Effector memory CD8-positive, alpha-beta T cell (primary cell): ENCODE data around the gene SNX19.

Experiments used
- ATAC-seq: fragments of 150-1000 bp; cut with Tn5 transposase; replicated peaks from 2 replicates; pipeline ENCODE4 v1.10.0; 2021; ENCODE audit warnings: mild to moderate bottlenecking, moderate library complexity
- DNase-seq, 3 experiments: peaks; one replicate each; pipeline ENCODE4 v3.0.0; 2021
- H3K27ac Mint-ChIP-seq, 2 donors: one replicate each; pipeline ENCODE4 v1.8.0; 2022; ENCODE audit warnings: mild to moderate bottlenecking in 2 of 2, mixed read lengths in 2 of 2, moderate library complexity in 2 of 2
- H3K27me3 Mint-ChIP-seq, 2 donors: one replicate each; pipeline ENCODE4 v1.8.0; 2022; ENCODE audit warnings: mixed read lengths in 2 of 2
- H3K36me3 Mint-ChIP-seq: one replicate; pipeline ENCODE4 v1.8.0; 2022; ENCODE audit warnings: mild to moderate bottlenecking, moderate library complexity, mixed read lengths; ENCODE audit not compliant: insufficient read depth
- H3K4me1 Mint-ChIP-seq, 2 donors: one replicate each; pipeline ENCODE4 v1.8.0; 2022; ENCODE audit warnings: low read depth in 2 of 2, mixed read lengths in 2 of 2
- H3K4me3 Mint-ChIP-seq, 2 donors: one replicate each; pipeline ENCODE4 v1.8.0; 2022; ENCODE audit warnings: mild to moderate bottlenecking in 2 of 2, mixed read lengths in 2 of 2, moderate library complexity in 2 of 2
- H3K9me3 Mint-ChIP-seq, 2 donors: one replicate each; pipeline ENCODE4 v1.8.0; 2022; ENCODE audit warnings: mixed read lengths in 2 of 2

Gene SNX19

DNA sequence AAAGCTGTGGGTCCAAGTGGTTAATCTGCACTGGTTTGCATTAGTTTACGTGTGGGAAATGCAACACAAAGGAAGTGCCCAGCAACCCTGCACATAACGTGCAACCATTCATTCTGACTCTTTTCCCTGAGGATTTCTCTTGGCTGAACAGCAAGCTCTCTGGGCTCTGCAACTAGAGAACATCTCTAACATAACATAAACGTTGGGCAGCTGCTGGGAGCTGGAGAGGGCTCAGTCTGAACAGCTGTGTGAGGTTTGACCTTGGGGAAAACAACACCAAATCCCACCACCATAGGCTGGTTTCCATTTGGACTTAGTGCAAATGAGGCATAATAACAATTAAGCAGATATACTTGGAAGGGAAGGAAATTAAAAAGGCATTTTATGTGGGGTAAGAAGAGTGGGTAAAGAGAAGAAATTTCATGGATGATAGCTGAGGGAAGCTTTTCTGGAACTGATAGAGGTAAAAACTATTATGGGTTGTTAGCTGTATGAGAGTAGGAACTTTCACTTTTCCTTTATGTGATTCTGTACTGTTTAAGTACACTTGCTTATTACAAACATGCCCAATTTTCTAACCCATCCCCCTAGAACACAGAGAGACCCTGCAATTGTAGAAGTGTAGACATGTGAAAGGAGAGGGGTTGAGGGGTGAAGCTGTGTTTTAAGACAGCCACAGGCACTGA is 76.2 kb downstream of the SNX19 start:
- H3K27me3 Mint-ChIP-seq = peaks cover 59 to 63% of the 10 kb centered on the region in 2 donors
- no peak overlapping the region for H3K4me3 Mint-ChIP-seq
- no peaks in the 10 kb centered on the region for H3K4me1 Mint-ChIP-seq
- H3K27ac Mint-ChIP-seq = no peak overlapping the region
- H3K9me3 Mint-ChIP-seq = peaks cover 0 to 10% of the 10 kb centered on the region in 2 donors
- DNase-seq (no peak), ATAC-seq (no peak)
- H3K36me3 Mint-ChIP-seq = no peaks in the 10 kb centered on the region

DNA sequence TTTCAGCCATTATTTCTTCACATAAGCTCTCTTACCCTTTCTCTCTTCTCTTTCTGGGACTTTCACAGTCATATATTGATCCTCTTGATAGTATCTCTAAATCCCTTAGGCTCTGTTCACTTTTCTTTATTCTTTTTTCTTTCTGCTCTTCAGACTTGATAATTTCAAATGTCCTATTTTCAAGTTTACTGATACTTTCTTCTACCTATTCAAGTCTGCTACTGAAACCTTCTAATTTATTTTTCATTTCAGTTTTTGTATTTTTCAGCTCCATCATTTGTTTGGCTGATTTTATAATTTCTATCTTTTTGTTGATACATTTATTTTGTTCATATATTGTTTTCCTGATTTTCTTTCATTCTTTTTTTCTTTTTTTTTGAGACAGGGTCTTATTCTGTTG is 79.1 kb downstream of the SNX19 start:
- DNase-seq (no peak), ATAC-seq (no peak)
- Mint-ChIP-seq H3K9me3 (peaks cover 0 to 10% of the 10 kb centered on the region in 2 donors), H3K27me3 (peaks cover 53 to 55% of the 10 kb centered on the region in 2 donors), H3K36me3 (no peaks in the 10 kb centered on the region), H3K4me1 (no peaks in the 10 kb centered on the region), H3K27ac (no peak overlapping the region), H3K4me3 (no peak overlapping the region)

DNA sequence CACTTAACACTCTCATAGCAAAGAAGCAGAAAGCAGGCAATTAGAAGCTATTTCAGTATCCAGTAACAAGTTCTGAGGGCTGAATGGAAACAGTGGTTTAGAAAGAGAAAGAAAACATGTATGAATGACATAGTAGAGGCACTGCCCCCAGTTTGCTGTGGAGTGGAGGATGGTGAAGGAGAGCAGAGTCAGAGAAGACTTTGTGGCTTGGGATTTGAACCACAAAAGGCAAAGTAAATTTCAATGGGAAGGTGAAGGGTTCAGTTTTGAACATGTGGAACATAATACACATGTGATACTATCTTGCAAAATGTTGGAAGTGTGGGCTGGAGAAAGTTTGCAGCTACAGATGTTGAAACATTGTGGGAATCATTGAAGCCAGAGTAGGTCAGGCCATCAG is 81.4 kb downstream of the SNX19 start:
- no peak overlapping the region for H3K4me3 Mint-ChIP-seq
- H3K36me3 Mint-ChIP-seq = no peaks in the 10 kb centered on the region
- peaks cover 47 to 63% of the 10 kb centered on the region in 2 donors for H3K27me3 Mint-ChIP-seq
- no peaks in the 10 kb centered on the region for H3K4me1 Mint-ChIP-seq
- ATAC-seq (no peak), DNase-seq (no peak)
- no peak overlapping the region for H3K27ac Mint-ChIP-seq
- H3K9me3 Mint-ChIP-seq = peaks cover 0 to 10% of the 10 kb centered on the region in 2 donors

DNA sequence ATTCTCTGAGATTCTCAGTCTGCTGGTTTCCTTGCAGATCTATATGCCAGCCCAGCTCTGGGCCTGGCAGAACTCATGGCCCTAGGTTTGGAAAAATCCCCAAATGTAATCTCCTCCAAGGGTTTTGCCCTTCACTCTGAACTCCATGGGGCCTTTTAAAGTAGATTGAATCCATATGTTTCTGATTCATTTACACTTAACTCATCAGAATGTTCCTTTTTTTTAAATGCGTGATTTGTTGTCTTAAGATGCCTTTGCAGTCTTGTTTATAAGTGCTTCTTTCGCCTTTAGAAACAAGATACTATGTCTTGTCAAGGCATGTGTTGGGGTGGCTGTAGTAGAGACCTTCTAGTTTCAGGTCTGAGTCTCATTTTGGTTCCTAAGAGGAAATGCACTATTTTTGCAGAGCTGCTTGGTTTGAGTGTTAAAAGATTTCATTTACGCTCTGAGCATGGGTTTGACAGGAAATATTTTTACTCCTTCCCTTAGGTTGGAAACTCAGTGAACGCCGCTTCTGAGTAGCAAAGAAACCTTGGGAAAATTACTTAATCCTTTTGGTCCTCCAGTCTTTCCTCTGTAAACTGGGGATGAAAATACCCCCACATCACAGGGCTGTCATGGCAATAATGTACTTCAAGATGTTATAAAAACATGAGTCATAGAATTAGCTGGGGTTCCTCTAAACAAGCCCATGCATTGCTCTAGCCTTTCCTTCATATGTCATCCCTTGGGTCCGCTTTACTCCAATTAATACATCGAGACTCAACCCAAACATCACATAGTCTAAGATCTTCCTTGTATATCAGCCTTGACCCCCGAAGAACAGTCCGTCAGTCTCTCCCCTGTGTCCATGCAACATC is 83.5 kb downstream of the SNX19 start:
- DNase-seq = no peak
- no peaks in the 10 kb centered on the region for H3K36me3 Mint-ChIP-seq

DNA sequence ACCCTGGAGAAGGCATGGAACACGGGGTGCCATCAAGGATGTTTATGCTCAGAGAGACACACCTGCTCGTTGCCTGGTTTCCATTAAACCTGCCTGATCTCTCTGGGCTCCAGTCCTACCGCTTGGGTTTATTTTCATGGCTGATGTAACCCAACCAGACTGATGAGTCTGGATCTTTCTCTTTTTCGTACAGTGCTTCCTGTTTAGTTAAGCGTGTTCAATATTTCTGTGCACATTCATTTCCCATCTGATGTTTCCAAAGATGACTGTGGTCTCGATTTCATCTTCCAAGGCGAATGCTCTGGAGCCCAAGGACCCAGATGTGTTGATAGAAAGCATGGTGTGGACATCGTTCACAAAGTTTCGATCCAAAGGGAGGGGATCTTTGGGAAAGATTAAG is 84.3 kb downstream of the SNX19 start:
- peaks cover 23 to 47% of the 10 kb centered on the region in 2 donors for H3K27me3 Mint-ChIP-seq
- H3K4me3 Mint-ChIP-seq = no peak overlapping the region
- H3K36me3 Mint-ChIP-seq = no peaks in the 10 kb centered on the region
- H3K27ac Mint-ChIP-seq = no peak overlapping the region
- ATAC-seq (no peak), DNase-seq (no peak)
- peaks cover 0 to 4% of the 10 kb centered on the region in 2 donors for H3K9me3 Mint-ChIP-seq
- H3K4me1 Mint-ChIP-seq = no peaks in the 10 kb centered on the region

More for the DNA sequence above, 83.5 kb downstream of the SNX19 start:
- no peak overlapping the region for H3K4me3 Mint-ChIP-seq
- peaks cover 31 to 50% of the 10 kb centered on the region in 2 donors for H3K27me3 Mint-ChIP-seq
- H3K9me3 Mint-ChIP-seq = peaks cover 0 to 10% of the 10 kb centered on the region in 2 donors
- ATAC-seq = no peak
- H3K4me1 Mint-ChIP-seq = no peaks in the 10 kb centered on the region
- no peak overlapping the region for H3K27ac Mint-ChIP-seq

DNA sequence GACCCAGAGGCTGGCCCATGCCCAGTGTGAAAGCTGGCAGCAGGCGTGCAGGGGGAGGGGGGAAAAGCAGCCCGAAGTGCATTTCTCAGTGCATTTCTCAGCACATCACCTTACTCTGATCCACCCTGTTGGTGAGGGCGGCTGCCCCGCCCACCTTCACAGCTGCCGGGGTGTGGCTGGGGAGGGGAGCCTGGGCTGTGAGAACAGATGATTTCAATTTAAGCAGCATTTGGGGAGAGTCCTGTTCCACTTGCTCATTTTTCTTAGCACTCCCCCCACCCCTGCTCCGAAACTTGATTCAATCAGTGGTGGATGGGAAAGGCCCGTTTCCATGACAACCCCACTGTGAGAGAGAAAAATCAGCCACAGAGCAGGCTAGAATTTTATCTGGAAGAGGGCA is 84.8 kb downstream of the SNX19 start:
- H3K27ac Mint-ChIP-seq = no peak overlapping the region
- H3K9me3 Mint-ChIP-seq = no peaks in the 10 kb centered on the region
- H3K36me3 Mint-ChIP-seq = no peaks in the 10 kb centered on the region
- H3K4me3 Mint-ChIP-seq = no peak overlapping the region
- DNase-seq (no peak), ATAC-seq (no peak)
- no peaks in the 10 kb centered on the region for H3K4me1 Mint-ChIP-seq
- H3K27me3 Mint-ChIP-seq = peaks cover 19 to 42% of the 10 kb centered on the region in 2 donors

DNA sequence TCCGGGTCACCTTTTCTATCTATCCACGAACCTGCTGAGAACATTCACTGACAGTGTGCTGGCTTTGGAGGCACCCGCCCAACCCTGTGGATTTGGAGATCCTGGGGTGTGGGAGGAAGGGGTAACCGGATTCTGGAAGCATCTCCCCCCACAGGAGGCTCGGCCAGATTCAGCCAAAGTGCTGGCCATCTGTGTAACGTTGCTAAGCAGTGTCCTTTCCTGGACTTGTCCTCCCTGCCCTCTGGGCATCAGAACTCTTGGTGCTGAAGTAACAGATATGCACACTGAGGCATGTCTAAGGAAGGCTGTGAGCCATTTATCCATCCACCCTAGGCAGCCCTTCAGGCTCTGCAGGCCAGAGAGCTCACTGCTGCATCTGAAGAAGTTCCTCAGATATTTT is 85.7 kb downstream of the SNX19 start:
- ATAC-seq = no peak
- DNase-seq = no peak
- H3K9me3 Mint-ChIP-seq = no peaks in the 10 kb centered on the region
- H3K27me3 Mint-ChIP-seq = peaks cover 19 to 41% of the 10 kb centered on the region in 2 donors
- H3K4me3 Mint-ChIP-seq = no peak overlapping the region
- H3K4me1 Mint-ChIP-seq = no peaks in the 10 kb centered on the region
- no peak overlapping the region for H3K27ac Mint-ChIP-seq
- H3K36me3 Mint-ChIP-seq = no peaks in the 10 kb centered on the region

DNA sequence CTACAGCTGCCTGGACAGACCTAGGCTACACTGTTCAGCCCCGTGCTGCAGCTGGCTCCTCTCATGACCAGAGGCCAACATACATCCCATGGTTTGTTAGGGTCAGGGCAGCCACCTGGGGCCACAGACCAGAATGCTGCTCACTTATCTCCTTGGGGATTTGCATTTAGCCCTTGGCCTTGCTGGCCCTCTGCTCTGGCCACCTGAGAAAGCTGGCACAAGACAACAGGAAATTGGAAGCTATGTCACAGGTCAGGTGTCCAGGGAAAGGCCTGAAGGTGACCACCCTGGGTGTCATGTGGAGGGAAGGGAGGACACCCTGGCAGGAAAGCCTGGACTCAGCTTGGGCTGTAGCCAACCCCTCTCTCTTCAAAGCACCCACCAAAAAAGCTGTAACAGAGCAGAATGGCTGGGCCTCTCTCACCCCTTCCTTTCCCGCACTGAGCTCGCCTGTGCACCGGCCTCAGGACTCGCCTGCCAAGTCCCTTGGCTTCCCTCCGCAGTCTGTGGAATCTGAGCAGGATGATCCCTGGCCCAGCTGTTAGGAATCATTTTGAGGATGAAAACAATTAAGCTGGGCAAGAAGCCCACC is 86.3 kb downstream of the SNX19 start:
- Mint-ChIP-seq H3K27me3 (peaks cover 19 to 41% of the 10 kb centered on the region in 2 donors), H3K36me3 (no peaks in the 10 kb centered on the region), H3K4me3 (no peak overlapping the region), H3K27ac (no peak overlapping the region), H3K9me3 (no peaks in the 10 kb centered on the region), H3K4me1 (no peaks in the 10 kb centered on the region)
- DNase-seq (no peak), ATAC-seq (no peak)

DNA sequence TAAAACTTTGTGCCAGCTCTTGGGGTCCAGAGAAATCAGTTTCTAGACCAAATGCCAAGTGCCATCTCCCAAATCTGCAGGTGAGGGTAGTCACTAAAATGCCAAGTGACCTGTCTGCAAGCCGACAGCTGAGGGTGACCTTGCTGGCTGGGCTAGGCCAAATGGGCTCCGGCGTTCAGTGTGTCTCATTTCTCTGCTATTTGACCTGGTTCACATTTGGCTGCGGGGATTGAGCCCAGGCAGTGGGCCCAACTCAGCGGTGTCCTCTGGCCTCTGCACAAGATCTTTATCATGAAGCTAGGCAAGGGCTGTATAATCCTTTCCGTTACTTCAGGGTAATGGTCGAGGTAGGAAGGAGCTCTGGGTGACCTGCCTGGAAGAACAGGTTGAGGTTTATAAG is 87.5 kb downstream of the SNX19 start:
- DNase-seq = no peak
- peaks cover 19 to 41% of the 10 kb centered on the region in 2 donors for H3K27me3 Mint-ChIP-seq
- no peak overlapping the region for H3K27ac Mint-ChIP-seq
- no peaks in the 10 kb centered on the region for H3K9me3 Mint-ChIP-seq
- ATAC-seq = no peak
- H3K36me3 Mint-ChIP-seq = no peaks in the 10 kb centered on the region
- H3K4me1 Mint-ChIP-seq = no peaks in the 10 kb centered on the region
- no peak overlapping the region for H3K4me3 Mint-ChIP-seq

DNA sequence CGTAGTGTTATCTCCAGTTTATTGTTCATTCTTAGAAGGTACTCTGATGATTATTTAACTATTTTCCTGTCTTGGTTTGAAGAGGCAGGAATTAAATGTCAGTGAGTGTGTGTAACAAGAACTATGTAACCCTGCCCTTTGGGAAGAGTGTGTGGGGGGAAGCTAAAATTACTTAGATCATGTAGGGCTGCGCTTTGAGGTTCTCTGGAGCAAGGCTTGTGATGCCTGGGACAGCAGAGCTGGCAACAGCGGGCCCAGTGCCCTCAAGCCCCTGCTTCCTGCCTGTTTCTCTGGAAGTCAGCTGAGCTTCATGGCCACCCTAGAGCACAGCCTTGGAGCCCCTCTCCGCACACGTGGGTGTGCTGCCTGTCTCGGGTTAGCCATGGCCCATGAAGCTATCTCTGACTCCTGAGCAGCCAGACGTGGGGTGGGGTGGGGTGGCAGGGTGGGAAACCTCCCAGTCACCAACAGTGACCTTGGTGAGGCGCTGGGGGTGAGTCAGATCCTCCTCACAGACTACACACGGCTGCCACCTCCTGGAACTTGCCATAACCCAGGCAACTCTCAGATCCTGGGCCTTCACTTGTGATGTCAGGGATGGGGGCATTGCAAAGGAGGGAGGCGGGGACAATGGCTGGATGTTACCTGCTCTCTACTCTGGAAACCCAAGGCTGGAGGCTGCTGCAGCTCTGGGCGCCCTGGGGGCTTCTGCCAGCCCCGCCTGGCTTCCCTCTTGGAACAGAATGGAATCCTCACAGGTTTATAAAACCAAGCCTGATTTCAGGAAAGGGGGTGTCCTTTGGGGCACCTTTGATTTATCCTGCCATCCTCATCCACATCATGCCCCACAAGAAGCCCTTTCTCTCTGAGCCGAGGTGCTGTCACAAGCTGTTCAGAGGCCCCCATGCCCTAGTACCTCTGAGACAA is 88.6 kb downstream of the SNX19 start:
- Mint-ChIP-seq H3K4me3 (no peak overlapping the region), H3K36me3 (no peaks in the 10 kb centered on the region), H3K27me3 (peaks cover 12 to 32% of the 10 kb centered on the region in 2 donors), H3K4me1 (no peaks in the 10 kb centered on the region), H3K27ac (no peak overlapping the region), H3K9me3 (no peaks in the 10 kb centered on the region)
- no peak for DNase-seq
- no peak for ATAC-seq

DNA sequence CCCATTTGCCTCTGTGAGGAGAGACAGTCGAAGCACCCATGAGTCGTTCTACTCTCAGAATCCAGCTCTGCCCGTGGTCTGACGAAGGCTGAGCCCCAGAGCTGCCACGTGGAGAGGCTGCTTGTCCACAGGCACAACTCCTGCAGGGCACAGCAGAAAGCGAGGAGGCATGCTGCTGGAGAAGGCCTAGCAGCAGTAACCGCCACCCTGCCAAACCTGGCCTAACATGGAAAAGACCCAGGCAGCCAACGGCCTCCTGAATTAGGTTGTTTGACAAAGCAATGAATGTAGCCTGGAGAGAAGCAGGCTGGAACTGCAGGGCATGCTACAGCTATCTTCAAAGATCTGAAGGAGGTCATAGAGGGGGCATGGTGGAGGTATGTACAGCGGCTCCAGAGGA is 89.7 kb downstream of the SNX19 start:
- Mint-ChIP-seq H3K36me3 (no peaks in the 10 kb centered on the region), H3K27me3 (peaks cover 4 to 23% of the 10 kb centered on the region in 2 donors), H3K9me3 (no peaks in the 10 kb centered on the region), H3K4me3 (no peak overlapping the region), H3K27ac (no peak overlapping the region), H3K4me1 (no peaks in the 10 kb centered on the region)
- no peak for ATAC-seq
- DNase-seq = no peak

DNA sequence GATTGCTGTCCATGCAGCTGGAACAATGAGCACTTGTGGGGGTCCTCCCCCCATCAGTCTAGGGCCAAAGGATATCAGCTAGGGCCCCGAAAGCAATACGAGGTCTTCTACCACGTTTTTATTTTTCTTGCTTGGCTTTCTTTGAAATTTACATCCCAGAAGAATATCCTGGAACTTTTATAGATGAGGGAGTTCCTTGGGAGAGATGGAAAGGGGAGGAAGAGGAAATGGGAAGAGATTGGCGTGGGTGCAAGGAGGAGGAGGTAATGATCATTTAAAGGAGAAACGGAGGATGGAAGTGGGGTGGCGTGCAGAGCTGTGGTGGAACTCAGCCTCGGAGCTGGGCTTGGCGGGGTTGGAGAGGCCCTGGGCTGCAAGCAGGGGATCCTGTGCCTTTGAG is 90.3 kb downstream of the SNX19 start:
- DNase-seq (no peak), ATAC-seq (no peak)
- Mint-ChIP-seq H3K27ac (no peak overlapping the region), H3K36me3 (no peaks in the 10 kb centered on the region), H3K4me3 (no peak overlapping the region), H3K9me3 (no peaks in the 10 kb centered on the region), H3K4me1 (no peaks in the 10 kb centered on the region), H3K27me3 (peaks cover 4 to 17% of the 10 kb centered on the region in 2 donors)

DNA sequence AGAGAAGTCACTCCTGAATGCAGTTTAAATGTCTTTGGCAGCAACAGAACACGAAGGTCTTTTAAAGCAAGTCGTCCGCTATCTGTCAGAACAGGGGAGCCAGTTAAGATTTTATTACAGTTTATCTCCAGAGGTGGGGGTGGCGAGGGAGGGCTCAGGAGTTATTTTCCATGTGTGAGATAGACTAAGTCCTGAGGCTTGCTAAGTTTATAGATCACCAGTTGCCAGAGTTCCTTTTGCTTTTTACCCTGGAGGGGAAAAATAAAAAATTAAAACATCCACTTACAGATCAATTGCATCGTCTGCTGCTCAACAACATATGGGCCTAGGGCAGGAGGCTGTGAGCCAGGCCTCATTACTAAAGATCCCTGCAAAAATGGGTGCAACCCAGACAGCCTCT is 90.7 kb downstream of the SNX19 start:
- Mint-ChIP-seq H3K9me3 (no peaks in the 10 kb centered on the region), H3K4me1 (no peaks in the 10 kb centered on the region), H3K36me3 (no peaks in the 10 kb centered on the region), H3K27me3 (peaks cover 3 to 13% of the 10 kb centered on the region in 2 donors), H3K4me3 (no peak overlapping the region), H3K27ac (no peak overlapping the region)
- ATAC-seq (no peak), DNase-seq (no peak)
